Smooth muscle cell (in vitro differentiated cells): ENCODE measurements around the gene MCF2L. TPM values are rescaled to one million over a fixed set of nuclear protein-coding genes. Genes with fewer than 3 reads are reported as not detected.

Experiments used
- DNase-seq: peaks from one replicate; lab custom pipeline; 2025; ENCODE audit not compliant: unreplicated experiment; lab: John Stamatoyannopoulos, UW
- H2AFZ ChIP-seq: fragments of 200-600 bp; sonication (generic); 2 replicates; pipeline ENCODE4 v1.6.0; 2016; ENCODE audit warnings: antibody characterized with exemption, low read depth, mild to moderate bottlenecking
- H3F3A ChIP-seq: fragments of 200-600 bp; sonication (generic); 2 replicates; pipeline ENCODE4 v1.6.0; 2017; ENCODE audit warnings: antibody characterized with exemption, low read depth
- H3K27ac ChIP-seq: fragments of 200-600 bp; sonication (generic); 2 replicates; pipeline ENCODE4 v1.5.1; 2016; ENCODE audit warnings: low read depth, mild to moderate bottlenecking
- H3K27me3 ChIP-seq: fragments of 200-600 bp; sonication (generic); 2 replicates; pipeline ENCODE4 v1.6.1; 2016; ENCODE audit warnings: low read depth, mild to moderate bottlenecking
- H3K36me3 ChIP-seq: fragments of 200-600 bp; sonication (generic); 2 replicates; pipeline ENCODE4 v1.5.1; 2016; ENCODE audit warnings: low read depth
- H3K4me1 ChIP-seq: fragments of 200-600 bp; sonication (generic); 2 replicates; pipeline ENCODE4 v1.5.1; 2016; ENCODE audit warnings: low read depth
- H3K4me2 ChIP-seq: fragments of 200-600 bp; sonication (generic); 2 replicates; pipeline ENCODE4 v1.6.0; 2016; ENCODE audit warnings: mild to moderate bottlenecking
- H3K4me3 ChIP-seq: fragments of 200-600 bp; sonication (generic); 2 replicates; pipeline ENCODE4 v1.5.1; 2016; ENCODE audit warnings: mild to moderate bottlenecking
- H3K79me2 ChIP-seq: fragments of 200-600 bp; sonication (generic); 2 replicates; pipeline ENCODE4 v1.6.0; 2016; ENCODE audit warnings: low read depth, mild to moderate bottlenecking
- H3K9ac ChIP-seq: fragments of 200-600 bp; sonication (generic); 2 replicates; pipeline ENCODE4 v1.6.0; 2016; ENCODE audit warnings: low read depth
- H3K9me3 ChIP-seq: fragments of 200-600 bp; sonication (generic); replicated peaks from 2 replicates; pipeline ENCODE4 v1.5.1; 2016; ENCODE audit warnings: low read depth
- H4K20me1 ChIP-seq: fragments of 200-600 bp; sonication (generic); 2 replicates; pipeline ENCODE4 v1.6.0; 2016; ENCODE audit warnings: low read depth
- CTCF ChIP-seq: fragments of 200-600 bp; sonication (generic); IDR thresholded peaks from 2 replicates; pipeline ENCODE4 v1.5.1; 2017; ENCODE audit warnings: borderline replicate concordance, mild to moderate bottlenecking, antibody characterized with exemption; ENCODE audit not compliant: insufficient read depth, poor library complexity, severe bottlenecking
- WGBS: methylation state at CpG from one replicate; pipeline ENCODE4 v1.1.7; 2016; ENCODE audit warnings: low lambda C conversion rate; 5-methylcytosine and 5-hydroxymethylcytosine counted together
- polyA plus RNA-seq: library from polyadenylated mRNA; unstranded; fragments of >200 nt; fragmentation: Nextera tagmentation; extraction: Ambion mirVana; gene quantifications from 2 replicates; pipeline ENCODE4 v1.2.1, GENCODE V29; 2016
- total RNA-seq: library from RNA; depleted of rRNA; stranded (reverse); fragments of >200 nt; gene quantifications from 2 replicates; pipeline ENCODE4 v1.2.3, GENCODE V29; 2014

Gene MCF2L
- total and polyA plus RNA-seq, 2 experiments from 2014 or later, result 0.54 to 7.6 TPM

DNA sequence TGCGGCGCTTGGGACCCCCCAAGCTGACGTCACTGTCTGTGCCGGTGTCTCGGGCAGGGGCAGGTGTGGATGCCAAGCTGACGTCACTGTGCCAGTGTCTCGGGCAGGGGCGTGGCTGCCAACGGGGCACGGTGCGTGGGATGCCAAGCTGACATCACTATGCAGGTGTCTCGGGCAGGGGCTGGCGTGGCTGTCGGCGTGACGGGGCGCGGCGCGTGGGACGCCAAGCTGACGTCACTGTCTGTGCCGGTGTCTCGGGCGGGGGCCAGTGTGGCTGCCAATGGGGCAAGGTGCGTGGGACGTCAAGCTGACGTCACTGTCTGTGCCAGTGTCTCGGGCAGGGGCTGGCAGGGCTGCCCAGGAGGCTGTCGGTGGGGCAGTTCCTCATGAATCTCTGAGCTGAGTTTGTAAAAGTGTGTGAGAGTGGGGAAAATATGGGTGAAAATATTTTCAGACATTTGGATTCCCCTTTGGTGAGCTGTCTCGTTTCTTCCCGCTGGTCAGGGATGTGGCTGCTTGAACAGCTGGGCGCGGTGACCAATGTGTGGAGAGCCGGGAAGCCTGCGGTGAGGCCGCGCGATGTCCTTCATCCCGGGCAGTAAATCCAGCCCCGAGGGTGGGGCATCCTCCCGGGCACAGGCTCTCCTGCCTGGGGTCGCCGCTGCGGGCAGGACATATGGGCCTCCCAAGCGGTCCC lies 25.2 kb downstream of the MCF2L start:
- Histone ChIP-seq H3K27ac (no peak overlapping the region), H3K4me1 (no peaks in the 10 kb centered on the region), H3K9ac (no peak overlapping the region)

GRCh38 chr13:112994781-112995355 lies 25.9 kb downstream of the MCF2L start:
- H3K27me3 ChIP-seq, result no peaks in the 10 kb centered on the region
- no peak for DNase-seq

More for the DNA sequence above, 25.2 kb downstream of the MCF2L start:
- Histone ChIP-seq H3K36me3 (no peaks in the 10 kb centered on the region), H3K4me2 (no peak overlapping the region), H3K4me3 (no peak overlapping the region), H4K20me1 (no peaks in the 10 kb centered on the region), H2AFZ (no peak overlapping the region), H3K79me2 (no peaks in the 10 kb centered on the region), H3K27me3 (no peaks in the 10 kb centered on the region), H3F3A (no peaks in the 10 kb centered on the region), H3K9me3 (no peaks in the 10 kb centered on the region)
- no peak for DNase-seq
- 93% methylated on average over 46 of the region's 46 CpGs for WGBS
- TF ChIP-seq CTCF, result no peak

DNA sequence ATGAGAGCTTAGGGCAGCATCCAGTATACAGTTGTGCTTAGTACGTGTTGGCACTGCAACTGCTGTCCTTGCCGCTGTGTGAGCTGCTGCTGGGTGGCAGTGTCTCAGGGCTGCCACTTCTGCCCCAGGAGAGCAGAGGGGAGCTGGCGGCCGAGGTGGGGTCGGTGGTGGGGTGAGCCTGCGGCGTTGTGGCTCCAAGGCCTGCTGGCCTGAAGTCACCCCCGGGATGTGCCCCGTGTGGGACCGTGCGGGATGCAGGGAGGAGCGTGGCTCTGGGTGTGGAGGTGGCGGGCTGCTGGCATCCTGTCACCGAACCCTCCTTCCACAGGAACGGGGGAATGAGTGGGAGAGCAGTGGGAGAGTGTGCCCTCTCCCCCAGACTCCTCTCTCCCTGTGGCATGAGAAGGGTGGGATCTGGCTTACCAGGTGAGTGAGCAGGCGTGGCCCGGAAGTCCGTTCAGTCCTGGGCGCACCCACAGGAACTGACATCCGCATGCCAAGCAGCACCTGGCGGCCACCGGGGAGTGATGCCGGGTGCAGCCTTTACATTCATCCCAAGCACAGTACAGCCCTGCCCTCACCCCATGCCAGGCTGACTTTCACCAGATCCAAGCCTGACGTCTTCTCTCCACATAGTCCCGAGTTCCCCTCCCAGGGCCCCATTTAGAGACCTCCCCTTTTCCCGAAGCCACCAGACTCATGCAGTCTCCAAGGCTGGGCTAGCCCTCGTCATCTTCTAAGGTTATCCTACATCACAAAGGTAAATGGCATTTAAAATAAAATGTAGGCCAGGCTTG lies 26.6 kb downstream of the MCF2L start:
- no peaks in the 10 kb centered on the region for H3K27me3 ChIP-seq
- H3K9ac ChIP-seq, result no peak overlapping the region
- no peaks in the 10 kb centered on the region for H3K9me3 ChIP-seq
- no peak overlapping the region for H3K4me3 ChIP-seq
- H3K36me3 ChIP-seq, result no peaks in the 10 kb centered on the region
- H3K4me2 ChIP-seq, result no peak overlapping the region
- no peaks in the 10 kb centered on the region for H3K79me2 ChIP-seq
- no peak overlapping the region for H3K27ac ChIP-seq
- WGBS, result 86% methylated on average over 27 of the region's 27 CpGs
- H4K20me1 ChIP-seq, result no peaks in the 10 kb centered on the region
- DNase-seq, result no peak
- no peaks in the 10 kb centered on the region for H3K4me1 ChIP-seq
- H2AFZ ChIP-seq, result no peak overlapping the region
- no peak for TF ChIP-seq CTCF
- no peaks in the 10 kb centered on the region for H3F3A ChIP-seq

More at GRCh38 chr13:112994781-112995355, 25.9 kb downstream of the MCF2L start:
- Histone ChIP-seq H4K20me1 (no peaks in the 10 kb centered on the region), H3F3A (no peaks in the 10 kb centered on the region), H2AFZ (no peak overlapping the region), H3K36me3 (no peaks in the 10 kb centered on the region), H3K27ac (no peak overlapping the region), H3K4me2 (no peak overlapping the region), H3K79me2 (no peaks in the 10 kb centered on the region), H3K9me3 (no peaks in the 10 kb centered on the region), H3K9ac (no peak overlapping the region), H3K4me1 (no peaks in the 10 kb centered on the region), H3K4me3 (no peak overlapping the region)
- no peak for TF ChIP-seq CTCF
- 91% methylated on average over 30 of the region's 34 CpGs for WGBS
